H1 (cell line): ENCODE measurements around the gene RBP7. TPM values are rescaled to one million over a fixed set of nuclear protein-coding genes. Genes with fewer than 3 reads are reported as not detected.

Source experiments
- CTCF ChIA-PET: fragments of 300-600 bp; sonication (Branson Sonifier 250); formaldehyde crosslinking; loops from one replicate; lab custom pipeline; 2021; ENCODE audit not compliant: partially characterized antibody; lab: Charles Lee
- POLR2A ChIA-PET: fragments of 300-600 bp; sonication (Branson Sonifier 250); formaldehyde crosslinking; loops from one replicate; lab custom pipeline; 2021; ENCODE audit warnings: inconsistent platforms; ENCODE audit not compliant: partially characterized antibody; lab: Charles Lee
- DNase-seq, 2 experiments: peaks; one replicate each; pipeline versions ENCODE4 v3.0.0 to v3.0.0-alpha.2; 2010 to 2022; ENCODE audit warnings: low spot score in 2 of 2, low read depth in 1 of 2, mixed read lengths in 1 of 2
- FAIRE-seq: peaks from 2 replicates; lab custom pipeline; 2011; peaks lifted over from hg19 to GRCh38; lab: Jason Lieb, UNC
- H2AFZ ChIP-seq: 2 replicates; pipeline ENCODE4 v1.8.1; 2012; ENCODE audit warnings: low read length, inconsistent platforms
- H2AK5ac ChIP-seq: 2 replicates; pipeline ENCODE4 v1.6.1; 2013; ENCODE audit warnings: low read depth, low read length
- H2BK120ac ChIP-seq: replicated peaks from 2 replicates; pipeline ENCODE3; 2013; ENCODE audit warnings: low read depth, low read length, inconsistent platforms
- H2BK12ac ChIP-seq: 2 replicates; pipeline ENCODE4 v1.6.1; 2013; ENCODE audit warnings: low read depth, low read length
- H2BK15ac ChIP-seq: 2 replicates; pipeline ENCODE4 v1.6.1; 2013; ENCODE audit warnings: low read length
- H2BK20ac ChIP-seq: 2 replicates; pipeline ENCODE4 v1.6.1; 2013; ENCODE audit warnings: low read length
- H2BK5ac ChIP-seq: 2 replicates; pipeline ENCODE4 v1.6.1; 2013; ENCODE audit warnings: low read depth, low read length
- H3K14ac ChIP-seq: 2 replicates; pipeline ENCODE4 v1.6.1; 2013; ENCODE audit warnings: inconsistent platforms; ENCODE audit not compliant: insufficient read length
- H3K18ac ChIP-seq: 2 replicates; pipeline ENCODE4 v1.6.1; 2013; ENCODE audit warnings: low read length; ENCODE audit errors: extremely low read depth
- H3K23ac ChIP-seq: 2 replicates; pipeline ENCODE4 v1.6.1; 2013; ENCODE audit warnings: inconsistent platforms; ENCODE audit not compliant: insufficient read length
- H3K23me2 ChIP-seq: 2 replicates; pipeline ENCODE4 v1.6.1; 2013; ENCODE audit warnings: low read depth, low read length
- H3K27ac ChIP-seq: 2 replicates; pipeline ENCODE4 v1.6.1; 2011; ENCODE audit warnings: low read depth, low read length, inconsistent platforms
- H3K27me3 ChIP-seq, 4 experiments: replicated peaks in 1 of 4; 1 replicate in 1 of 4; 2 replicates in 3 of 4; pipeline versions ENCODE4 v1.6.1 to v1.8.1; 2011 to 2013; ENCODE audit warnings: low read length in 3 of 4, mild to moderate bottlenecking in 3 of 4, inconsistent platforms in 2 of 4, mixed read lengths in 2 of 4, moderate library complexity in 1 of 4; ENCODE audit not compliant: control insufficient read depth in 3 of 4, insufficient read depth in 3 of 4; ENCODE audit errors: extremely low read depth in 1 of 4
- H3K36me3 ChIP-seq, 4 experiments: 2 replicates each; pipeline versions ENCODE4 v1.6.1 to v1.8.1; 2011 to 2013; ENCODE audit warnings: mild to moderate bottlenecking in 4 of 4, low read length in 3 of 4, moderate library complexity in 2 of 4, control low read depth in 1 of 4, inconsistent platforms in 1 of 4; ENCODE audit not compliant: insufficient read depth in 4 of 4, control insufficient read depth in 2 of 4
- H3K4ac ChIP-seq: replicated peaks from 2 replicates; pipeline ENCODE3; 2013; ENCODE audit warnings: low read length, low read depth, mixed read lengths, inconsistent platforms; ENCODE audit not compliant: insufficient read length
- H3K4me1 ChIP-seq, 4 experiments: replicated peaks in 1 of 4; 1 replicate in 1 of 4; 2 replicates in 3 of 4; pipeline versions ENCODE4 v1.6.1 to v1.8.1; 2011 to 2013; ENCODE audit warnings: low read length in 3 of 4, inconsistent platforms in 2 of 4, mixed read lengths in 1 of 4; ENCODE audit not compliant: insufficient read depth in 4 of 4, control insufficient read depth in 3 of 4
- H3K4me2 ChIP-seq, 2 experiments: 2 replicates each; pipeline versions ENCODE4 v1.6.1 to v1.8.1; 2011 to 2013; ENCODE audit warnings: low read depth in 2 of 2, low read length in 2 of 2, control low read depth in 1 of 2, inconsistent platforms in 1 of 2, mild to moderate bottlenecking in 1 of 2; ENCODE audit not compliant: insufficient read depth in 1 of 2
- H3K4me3 ChIP-seq, 4 experiments: fragments of 200-600, 300-600 bp in 1 of 4; sonication (generic), shearing (Covaris generic), sonication (Bioruptor Twin) in 1 of 4; 2 replicates each; pipeline versions ENCODE4 v1.5.1 to v1.8.1; 2011 to 2016; ENCODE audit warnings: low read length in 4 of 4, low read depth in 3 of 4, control low read depth in 2 of 4, inconsistent platforms in 2 of 4, mild to moderate bottlenecking in 2 of 4, mixed read lengths in 1 of 4, moderate library complexity in 1 of 4; ENCODE audit not compliant: insufficient read depth in 2 of 4; ENCODE audit errors: extremely low read depth in 1 of 4
- H3K56ac ChIP-seq: replicated peaks from 2 replicates; pipeline ENCODE3; 2013; ENCODE audit warnings: low read depth, mild to moderate bottlenecking, mixed read lengths, low read length, inconsistent platforms; ENCODE audit not compliant: insufficient read length
- H3K79me1 ChIP-seq: 2 replicates; pipeline ENCODE4 v1.6.1; 2013; ENCODE audit warnings: low read depth, low read length, control low read depth
- H3K79me2 ChIP-seq, 2 experiments: 2 replicates each; pipeline versions ENCODE4 v1.6.1 to v1.8.1; 2012 to 2013; ENCODE audit warnings: low read length in 2 of 2, mild to moderate bottlenecking in 2 of 2, inconsistent platforms in 1 of 2; ENCODE audit not compliant: insufficient read depth in 2 of 2, control insufficient read depth in 1 of 2
- H3K9ac ChIP-seq, 4 experiments: replicated peaks in 1 of 4; 1 replicate in 1 of 4; 2 replicates in 3 of 4; pipeline versions ENCODE4 v1.6.1 to v1.8.1; 2011 to 2013; ENCODE audit warnings: low read depth in 3 of 4, low read length in 3 of 4, control low read depth in 2 of 4, mild to moderate bottlenecking in 2 of 4, moderate library complexity in 2 of 4, inconsistent platforms in 1 of 4; ENCODE audit errors: extremely low read depth in 1 of 4
- H3K9me3 ChIP-seq, 2 experiments: 2 replicates each; pipeline versions ENCODE4 v1.6.1 to v1.8.1; 2012 to 2013; ENCODE audit warnings: mild to moderate bottlenecking in 2 of 2, moderate library complexity in 2 of 2, control low read depth in 1 of 2, inconsistent platforms in 1 of 2, low read depth in 1 of 2, low read length in 1 of 2, mixed read lengths in 1 of 2; ENCODE audit not compliant: insufficient read depth in 2 of 2
- H4K20me1 ChIP-seq, 2 experiments: replicated peaks in 1 of 2; 2 replicates each; pipeline versions ENCODE3 to v1.8.1; 2011 to 2013; ENCODE audit warnings: inconsistent platforms in 2 of 2, low read length in 2 of 2, mild to moderate bottlenecking in 1 of 2; ENCODE audit not compliant: insufficient read depth in 2 of 2, control insufficient read depth in 1 of 2
- H4K5ac ChIP-seq: 2 replicates; pipeline ENCODE4 v1.6.1; 2013; ENCODE audit warnings: low read length, low read depth, mixed read lengths, inconsistent platforms; ENCODE audit not compliant: insufficient read length
- H4K8ac ChIP-seq: 2 replicates; pipeline ENCODE4 v1.8.0; 2013; ENCODE audit warnings: mild to moderate bottlenecking, moderate library complexity, low read length, inconsistent platforms; ENCODE audit not compliant: insufficient read depth; ENCODE audit errors: extremely low read depth
- H4K91ac ChIP-seq: replicated peaks from 2 replicates; pipeline ENCODE3; 2013; ENCODE audit warnings: low read length, mixed read lengths, inconsistent platforms; ENCODE audit not compliant: insufficient read length
- CEBPB ChIP-seq: IDR thresholded peaks from 2 replicates; pipeline ENCODE4 v1.6.1; 2012; ENCODE audit warnings: low read depth, low read length
- HDAC6 ChIP-seq: IDR thresholded peaks from one replicate; pipeline ENCODE4 v1.7.1; 2012; ENCODE audit warnings: low read depth, mild to moderate bottlenecking, inconsistent platforms, low read length, moderate library complexity
- MAFK ChIP-seq: IDR thresholded peaks from 2 replicates; pipeline ENCODE4 v1.6.1; 2012; ENCODE audit warnings: low read depth, mild to moderate bottlenecking, improper control_type of control experiment, low read length
- MAX ChIP-seq: IDR thresholded peaks from 2 replicates; pipeline ENCODE4 v1.6.1; 2012; ENCODE audit warnings: inconsistent platforms
- NANOG ChIP-seq: IDR thresholded peaks from 2 replicates; pipeline ENCODE4 v1.6.1; 2011; ENCODE audit warnings: low read length, low read depth, mild to moderate bottlenecking, inconsistent platforms; ENCODE audit not compliant: insufficient read depth, poor library complexity, severe bottlenecking
- POLR2AphosphoS5 ChIP-seq: IDR thresholded peaks from 2 replicates; pipeline ENCODE4 v1.6.1; 2011; ENCODE audit warnings: low read depth, low read length
- RAD21 ChIP-seq, 2 experiments: IDR thresholded peaks in 1 of 2; conservative IDR thresholded peaks in 1 of 2; 2 replicates each; pipeline ENCODE4 v1.6.1; 2011; ENCODE audit warnings: low read depth in 2 of 2, low read length in 2 of 2, improper control_type of control experiment in 1 of 2, inconsistent platforms in 1 of 2, mild to moderate bottlenecking in 1 of 2, moderate library complexity in 1 of 2
- SIN3A ChIP-seq, 2 experiments: IDR thresholded peaks in 1 of 2; conservative IDR thresholded peaks in 1 of 2; 2 replicates each; pipeline ENCODE4 v1.6.1; 2011 to 2012; ENCODE audit warnings: low read length in 2 of 2, improper control_type of control experiment in 1 of 2, low read depth in 1 of 2, mild to moderate bottlenecking in 1 of 2
- TAF1 ChIP-seq: IDR thresholded peaks from 2 replicates; pipeline ENCODE4 v1.6.1; 2011; ENCODE audit warnings: mild to moderate bottlenecking, low read depth, low read length
- WGBS, 2 experiments: shearing (Covaris generic) in 1 of 2; methylation state at CpG; one replicate each; pipeline versions ENCODE4 v1.1.6 to v1.1.7; 2013 to 2015; ENCODE audit warnings: low lambda C conversion rate in 2 of 2, mixed read lengths in 2 of 2, inconsistent platforms in 1 of 2, low coverage in 1 of 2, missing lambda C conversion rate in 1 of 2; ENCODE audit not compliant: insufficient replicate concordance in 2 of 2, insufficient coverage in 1 of 2, insufficient read length in 1 of 2; ENCODE audit errors: extremely low coverage in 1 of 2, missing lambda C conversion rate in 1 of 2; 5-methylcytosine and 5-hydroxymethylcytosine counted together
- polyA plus RNA-seq, 7 experiments: library from polyadenylated mRNA; depleted of rRNA in 3 of 7; stranded (reverse) in 5 of 7; unstranded in 2 of 7; fragments of >200 nt in 5 of 7; fragments of 200-250 nt in 2 of 7; gene quantifications; 1 replicate in 5 of 7; 2 replicates in 1 of 7; 4 replicates in 1 of 7; pipeline versions ENCODE4 v1.2.1 to v1.2.3, GENCODE V29; 2011 to 2013; ENCODE audit warnings: missing spikeins in 2 of 7, mixed read lengths in 2 of 7
- total RNA-seq: library from RNA; stranded (reverse); fragmentation: NEBNext Ultra II Directional; extraction: Animal tissue kit (Norgen Biotek cat#: 25700); gene quantifications from 2 replicates; pipeline ENCODE4 v1.2.1, GENCODE V29; 2021

RBP7 gene
- total and polyA plus RNA-seq, 2 of the 8 experiments (the other 6 are each of a cell fraction or from before 2014, with no cell fraction given): 5.7 to 7.2 TPM

DNA sequence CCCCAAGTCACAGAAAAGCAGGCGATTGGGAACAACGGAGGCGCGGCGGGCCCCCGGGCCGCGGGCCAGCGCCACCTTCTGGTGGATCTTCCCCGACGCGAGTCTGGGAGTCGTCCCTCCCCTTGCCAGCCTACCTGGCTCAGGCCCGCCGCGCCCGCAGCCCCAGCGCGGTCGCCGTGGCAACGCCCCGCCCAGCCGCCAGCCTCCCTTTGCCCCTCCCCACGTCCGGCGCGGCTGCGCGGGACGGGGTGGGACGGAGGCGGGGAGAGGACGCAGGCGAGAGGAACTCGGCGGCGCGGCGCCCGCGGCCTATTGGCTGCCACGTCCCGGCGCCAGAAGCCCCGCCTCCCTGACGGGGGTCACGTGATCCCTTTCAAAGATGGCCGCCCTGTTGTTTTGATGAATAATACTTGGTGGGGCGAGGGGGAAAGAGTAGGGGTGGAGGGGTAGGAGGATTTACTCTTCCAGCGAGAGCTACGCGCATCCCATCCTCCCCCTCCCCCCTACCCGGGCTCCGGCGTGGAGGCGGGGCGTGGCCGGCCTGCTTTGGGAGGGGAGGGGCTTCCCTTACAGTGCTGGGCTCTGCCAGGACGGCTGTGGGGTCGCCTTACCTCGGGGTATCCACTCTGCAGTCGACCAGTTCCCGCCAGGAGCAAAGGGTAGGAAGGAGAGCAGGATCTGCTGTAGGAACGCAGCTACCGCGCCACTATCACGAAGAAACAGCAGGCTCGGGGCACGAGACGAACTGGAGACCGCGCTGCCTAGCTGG lies 35.7 kb downstream of the RBP7 start, which contains the start of gene UBE4B:
Gene UBE4B, plus strand, starts transcription at position 369 of the 769 bp plus-strand sequence. CDS start 713 bp downstream, outside the sequence.
- peaks cover 0 to 41% of the 10 kb centered on the region in 2 experiments; a peak in 3 of 4 replicates for H3K79me2 ChIP-seq
- peak within 1 kb of the TSS; percentile 89 for H3K27ac ChIP-seq
- H3K36me3 ChIP-seq: peaks cover 0 to 7% (median 4%) of the 10 kb centered on the region in 4 experiments; a peak in 3 of 8 replicates
- H4K20me1 ChIP-seq: no peaks in the 10 kb centered on the region
- H2BK12ac ChIP-seq: peak within 1 kb of the TSS; percentile 91
- 1% methylated on average over 50 of the region's 73 CpGs; no CpG with 5 or more reads in 1 of the 2 experiments for WGBS, 2 experiments
- peak within 1 kb of the TSS; percentile 83 to 97 for H3K4me2 ChIP-seq
- DNase-seq (peak; percentile 95 to 99), FAIRE-seq (no peak)
- no peak within 1 kb of the TSS for H3K23ac ChIP-seq
- 0 out of 2 replicates have a peak within 1 kb of the TSS, but pooled peaks have one; percentile 78 for H2AK5ac ChIP-seq
- H3K56ac ChIP-seq: peak within 1 kb of the TSS; percentile 73
- peaks cover 9% of the 10 kb centered on the region for H3K23me2 ChIP-seq
- H4K91ac ChIP-seq: peak within 1 kb of the TSS; percentile 80
- peak within 1 kb of the TSS; percentile 99 for H3K18ac ChIP-seq
- H3K27me3 ChIP-seq: no peaks in the 10 kb centered on the region
- peaks cover 0 to 3% (median 0%) of the 10 kb centered on the region in 4 experiments; a peak in 2 of 7 replicates for H3K4me1 ChIP-seq
- ChIA-PET CTCF (interaction anchor here (0.6 to 3.0 kb wide), 9 partner anchors 15 to 1567 kb away, joined by 3 to 16 read pairs (median 4); partner anchors contain the start of gene RBP7), POLR2A (interaction anchor here (0.7 to 2.4 kb wide), 12 partner anchors 10 to 182 kb away, joined by 3 to 10 read pairs (median 4); partner anchors contain the start of genes KIF1B, LZIC and NMNAT1)
- peak within 1 kb of the TSS; percentile 45 for H2BK120ac ChIP-seq
- no peak within 1 kb of the TSS for H2BK20ac ChIP-seq
- H3K14ac ChIP-seq: no peak within 1 kb of the TSS
- peak within 1 kb of the TSS; percentile 85 to 99 (median 94) for H3K4me3 ChIP-seq
- H3K4ac ChIP-seq: no peak within 1 kb of the TSS
- peak within 1 kb of the TSS; percentile 88; the same call in 1 of the 2 replicates for H2BK15ac ChIP-seq
- H4K8ac ChIP-seq: peak within 1 kb of the TSS; percentile 91; the same call in 1 of the 2 replicates
- H3K9me3 ChIP-seq: peaks cover 0 to 4% of the 10 kb centered on the region in 2 experiments; a peak in 1 of 4 replicates
- peak within 1 kb of the TSS; percentile 72 for H2AFZ ChIP-seq
- peak within 1 kb of the TSS; percentile 90 for H4K5ac ChIP-seq
- H3K9ac ChIP-seq: peak within 1 kb of the TSS; percentile 86 to 97 (median 91)
- no peaks in the 10 kb centered on the region; the same call in 1 of the 2 replicates for H3K79me1 ChIP-seq
- peak within 1 kb of the TSS; percentile 97 for H2BK5ac ChIP-seq
- TF ChIP-seq NANOG (peak; percentile 6), HDAC6 (no peak), POLR2AphosphoS5 (peak; percentile 87), MAX (peak; percentile 28; the same call in 1 of the 2 replicates), MAFK (no peak), RAD21 (IDR thresholded peaks at IDR 0.05 in 1 of 2, conservative IDR thresholded peaks at IDR 0.05 in 1 of 2; ENCODE audit: low read depth in 2 of 2, low read length in 2 of 2) (peak; percentile 72 to 74), TAF1 (peak; percentile 82), SIN3A (conservative IDR thresholded peaks at IDR 0.05 in 1 of 2, IDR thresholded peaks at IDR 0.05 in 1 of 2; ENCODE audit: low read depth in 1 of 2, low read length in 2 of 2) (peak in 1 of 2 experiments; percentile 85; a peak in 2 of 4 replicates), CEBPB (0 out of 2 replicates have a peak, but pooled peaks have one; percentile 22)
